HG02798 (cell line): ENCODE data around the gene SMIM24.
"Not testable (repeated sequence)": the region's sequence is repeated elsewhere in the genome, so short reads cannot be mapped to it uniquely, and the experiment has no call there.

ENCODE experiments used
- ATAC-seq: cut with Tn5 transposase; IDR thresholded peaks from one replicate; pipeline ENCODE4 v1.9.1; 2021; ENCODE audit warnings: mild to moderate bottlenecking; ENCODE audit not compliant: unreplicated experiment, poor library complexity

Gene SMIM24

GRCh38 chr19:3441089-3441985, 39.0 kb downstream of the SMIM24 start:
- ATAC-seq: no peak

DNA sequence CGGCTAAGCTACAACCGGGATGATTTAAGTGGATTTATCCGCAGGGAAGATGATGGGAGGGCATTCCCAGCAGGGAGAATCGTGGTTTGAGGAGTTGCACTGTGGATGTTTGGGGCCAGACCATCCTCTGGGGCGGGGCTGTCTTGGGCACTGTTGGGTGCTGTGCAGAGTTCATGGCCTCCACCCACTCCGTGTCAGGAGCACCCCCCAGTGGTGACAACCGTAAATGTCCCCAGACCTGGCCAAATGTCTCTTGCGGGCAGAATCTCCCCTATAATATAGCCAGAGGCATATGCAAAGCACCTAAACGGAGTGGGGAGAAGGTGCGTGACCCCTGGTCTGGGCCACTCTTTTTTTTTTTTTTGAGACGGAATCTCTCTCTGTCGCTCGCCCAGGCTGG, 40.2 kb downstream of the SMIM24 start:
- ATAC-seq: no peak

GRCh38 chr19:3434630-3435553, 45.4 kb downstream of the SMIM24 start:
- peak; percentile 96 for ATAC-seq

GRCh38 chr19:3433805-3434540, 46.4 kb downstream of the SMIM24 start:
- ATAC-seq: no peak

GRCh38 chr19:3433313-3433712, 47.0 kb downstream of the SMIM24 start:
- no peak for ATAC-seq

GRCh38 chr19:3431760-3432397, 48.4 kb downstream of the SMIM24 start:
- ATAC-seq: no peak

- not testable (repeated sequence) for ATAC-seq
Measured at GRCh38 chr19:3430366-3430680, 50.0 kb downstream of the SMIM24 start.

GRCh38 chr19:3426433-3426832, 53.9 kb downstream of the SMIM24 start:
- ATAC-seq: no peak
